Breast epithelium (tissue), 4 donors: Measurements from ENCODE around the gene ACO2. TPM values are rescaled to one million over a fixed set of nuclear protein-coding genes. Genes with fewer than 3 reads are reported as not detected.

Experiments used
- DNase-seq, 2 donors: peaks; one replicate each; pipeline ENCODE4 v3.0.0-alpha.2; 2019; ENCODE audit warnings: low spot score in 2 of 2
- H3K27ac ChIP-seq, 2 donors: fragments of 200-600 bp; sonication (generic) in 1 of 2; one replicate each; pipeline ENCODE4 v1.5.1; 2016 to 2019; ENCODE audit warnings: mild to moderate bottlenecking in 1 of 2
- H3K27me3 ChIP-seq, 2 donors: fragments of 200-600 bp; sonication (generic) in 1 of 2; one replicate each; pipeline versions ENCODE4 v1.5.1 to v1.6.0; 2017 to 2019; ENCODE audit warnings: control low read depth in 1 of 2, mild to moderate bottlenecking in 1 of 2
- H3K36me3 ChIP-seq: fragments of 200-600 bp; one replicate; pipeline ENCODE4 v1.5.1; 2019
- H3K4me1 ChIP-seq, 2 donors: fragments of 200-600 bp; sonication (generic); one replicate each; pipeline ENCODE4 v1.5.1; 2016 to 2019; ENCODE audit warnings: control low read depth in 1 of 2
- H3K4me3 ChIP-seq, 3 donors: fragments of 200-600 bp; sonication (generic); 1 replicate in 2 of 3; 2 replicates in 1 of 3; pipeline ENCODE4 v1.5.1; 2016 to 2019; ENCODE audit warnings: mild to moderate bottlenecking in 3 of 3, moderate library complexity in 2 of 3
- H3K9me3 ChIP-seq, 2 donors: fragments of 200-600 bp; sonication (generic) in 1 of 2; one replicate each; pipeline ENCODE4 v1.5.1; 2016 to 2019; ENCODE audit warnings: control low read depth in 1 of 2
- CTCF ChIP-seq, 3 donors: fragments of 450-650 bp; IDR thresholded peaks; one replicate each; pipeline ENCODE4 v1.5.1; 2016 to 2017; ENCODE audit warnings: antibody characterized with exemption in 3 of 3, mild to moderate bottlenecking in 3 of 3, moderate library complexity in 3 of 3
- POLR2A ChIP-seq: fragments of 450-650 bp; IDR thresholded peaks from one replicate; pipeline ENCODE4 v1.6.1; 2016; ENCODE audit warnings: antibody characterized with exemption, mild to moderate bottlenecking, moderate library complexity
- POLR2AphosphoS5 ChIP-seq, 3 donors: sonication (generic); formaldehyde crosslinking; IDR thresholded peaks; one replicate each; pipeline ENCODE4 v1.6.1; 2017; ENCODE audit warnings: antibody characterized with exemption in 3 of 3
- intact Hi-C: fragments of 100-400 bp; cut with DNase I; formaldehyde crosslinking; loops from one replicate; pipeline ENCODE4 v1.15.1; 2023; ENCODE audit warnings: low total_unique reads
- total RNA-seq, 3 donors: library from RNA; depleted of rRNA; stranded (reverse); fragments of >200 nt; gene quantifications; one replicate each; pipeline ENCODE4 v1.1.0, GENCODE V29; 2016

ACO2 gene
- total RNA-seq, 3 donors from 2014 or later, result 58.1 to 92.2 (median 65.2) TPM

GRCh38 chr22:41534219-41534618 is 65.3 kb downstream of the ACO2 start:
- H3K27ac ChIP-seq, result no peak overlapping the region
- TF ChIP-seq CTCF (IDR thresholded peaks at IDR 0.05) (no peak), POLR2AphosphoS5 (IDR thresholded peaks at IDR 0.05) (no peak), POLR2A (no peak)
- H3K4me3 ChIP-seq, result no peak overlapping the region
- DNase-seq, result no peak
- H3K27me3 ChIP-seq, result no peaks in the 10 kb centered on the region
- intact Hi-C loops, result no loop called here
- peaks cover 0 to 6% of the 10 kb centered on the region in 2 donors for H3K4me1 ChIP-seq
- peaks cover 6% of the 10 kb centered on the region for H3K36me3 ChIP-seq
- H3K9me3 ChIP-seq, result no peaks in the 10 kb centered on the region

GRCh38 chr22:41535244-41535643 is 66.3 kb downstream of the ACO2 start:
- Histone ChIP-seq H3K27me3 (no peaks in the 10 kb centered on the region), H3K9me3 (no peaks in the 10 kb centered on the region), H3K27ac (no peak overlapping the region), H3K36me3 (peaks cover 6% of the 10 kb centered on the region), H3K4me3 (no peak overlapping the region), H3K4me1 (peaks cover 0 to 6% of the 10 kb centered on the region in 2 donors)
- intact Hi-C loops, result no loop called here
- TF ChIP-seq POLR2A (no peak), CTCF (IDR thresholded peaks at IDR 0.05) (no peak), POLR2AphosphoS5 (IDR thresholded peaks at IDR 0.05) (no peak)
- DNase-seq, result no peak

- intact Hi-C loops, result no loop called here
- DNase-seq, result no peak
- Histone ChIP-seq H3K4me1 (peaks cover 0 to 6% of the 10 kb centered on the region in 2 donors), H3K4me3 (no peak overlapping the region), H3K9me3 (no peaks in the 10 kb centered on the region), H3K27ac (no peak overlapping the region), H3K36me3 (no peaks in the 10 kb centered on the region), H3K27me3 (no peaks in the 10 kb centered on the region)
- TF ChIP-seq POLR2AphosphoS5 (IDR thresholded peaks at IDR 0.05) (no peak), CTCF (IDR thresholded peaks at IDR 0.05) (no peak), POLR2A (no peak)
Observed at GRCh38 chr22:41537203-41537602, 68.3 kb downstream of the ACO2 start.

GRCh38 chr22:41538583-41538982 is 69.7 kb downstream of the ACO2 start:
- no peak for TF ChIP-seq POLR2AphosphoS5 (IDR thresholded peaks at IDR 0.05)
- no peak for TF ChIP-seq POLR2A
- no peak for TF ChIP-seq CTCF (IDR thresholded peaks at IDR 0.05)
- Histone ChIP-seq H3K27ac (no peak overlapping the region), H3K4me3 (no peak overlapping the region), H3K4me1 (peaks cover 0 to 12% of the 10 kb centered on the region in 2 donors), H3K27me3 (no peaks in the 10 kb centered on the region), H3K36me3 (no peaks in the 10 kb centered on the region), H3K9me3 (no peaks in the 10 kb centered on the region)
- no peak for DNase-seq
- intact Hi-C loops, result no loop called here

GRCh38 chr22:41539146-41540005 is 70.5 kb downstream of the ACO2 start:
- TF ChIP-seq POLR2AphosphoS5 (IDR thresholded peaks at IDR 0.05), result no peak
- no peak for TF ChIP-seq CTCF (IDR thresholded peaks at IDR 0.05)
- TF ChIP-seq POLR2A, result no peak
- Histone ChIP-seq H3K36me3 (no peaks in the 10 kb centered on the region), H3K4me1 (peaks cover 0 to 12% of the 10 kb centered on the region in 2 donors), H3K27ac (no peak overlapping the region), H3K9me3 (no peaks in the 10 kb centered on the region), H3K27me3 (no peaks in the 10 kb centered on the region), H3K4me3 (no peak overlapping the region)
- DNase-seq, result no peak
- intact Hi-C loops, result no loop called here
